NAMALWA (cell line): ENCODE results near the gene CCDC187.

Experiments
- DNase-seq: peaks from one replicate; pipeline ENCODE4 v3.0.0-alpha.2; 2015; ENCODE audit warnings: low spot score

The CCDC187 gene

GRCh38 chr9:136311051-136312008 is 7.4 kb upstream of the CCDC187 start:
- DNase-seq = peak; percentile 63

DNA sequence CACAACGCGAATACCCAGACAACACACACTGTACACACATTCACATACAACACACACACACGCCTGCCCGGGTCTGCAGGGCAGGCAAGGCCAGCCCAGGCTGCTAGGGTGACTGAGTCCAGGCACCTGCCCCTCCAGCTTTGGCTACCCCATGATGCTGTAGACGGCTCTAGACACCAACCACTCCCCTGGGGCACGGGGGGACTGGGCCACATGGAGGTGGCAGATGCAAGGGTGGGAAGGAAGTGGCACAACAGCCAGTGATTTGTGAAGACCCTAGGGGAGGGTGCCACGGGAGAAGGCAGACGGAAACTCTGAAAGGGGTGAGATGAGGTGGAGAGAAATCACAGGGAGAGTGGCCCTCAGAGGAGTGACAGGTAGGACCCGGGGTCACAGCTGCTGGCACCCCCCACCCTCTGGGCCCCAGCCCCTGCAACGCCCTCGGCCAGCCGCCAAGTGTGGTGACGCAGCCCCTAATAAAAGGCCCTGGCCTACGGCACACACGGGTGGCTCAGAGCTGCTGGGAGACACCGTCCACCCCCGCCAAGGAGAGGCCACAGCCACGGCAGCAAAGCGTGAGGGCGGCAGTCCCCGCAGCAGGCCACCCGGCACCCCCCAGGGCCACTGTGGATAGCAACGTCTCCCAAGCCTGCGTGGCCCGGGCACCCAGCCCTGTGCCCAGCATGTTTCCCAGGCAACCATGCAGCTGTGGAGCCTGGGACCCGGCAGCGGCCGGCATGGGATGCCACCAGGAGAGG is 6.6 kb upstream of the CCDC187 start:
- DNase-seq = peak; percentile 82

DNA sequence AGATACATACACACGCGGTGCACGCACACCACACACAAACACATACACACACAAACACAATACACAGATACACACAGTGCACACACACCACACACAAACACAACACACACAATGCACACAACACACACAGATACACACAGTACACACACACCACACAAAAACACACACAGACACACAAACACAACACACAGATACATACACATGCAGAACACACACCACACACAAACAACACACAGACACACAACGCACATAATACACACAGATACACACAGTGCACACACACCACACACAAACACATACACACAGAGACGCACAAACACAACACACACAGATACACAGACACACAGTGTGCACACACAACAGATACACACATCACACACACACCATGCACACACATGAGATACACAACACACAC is 5.9 kb upstream of the CCDC187 start:
- no peak for DNase-seq

DNA sequence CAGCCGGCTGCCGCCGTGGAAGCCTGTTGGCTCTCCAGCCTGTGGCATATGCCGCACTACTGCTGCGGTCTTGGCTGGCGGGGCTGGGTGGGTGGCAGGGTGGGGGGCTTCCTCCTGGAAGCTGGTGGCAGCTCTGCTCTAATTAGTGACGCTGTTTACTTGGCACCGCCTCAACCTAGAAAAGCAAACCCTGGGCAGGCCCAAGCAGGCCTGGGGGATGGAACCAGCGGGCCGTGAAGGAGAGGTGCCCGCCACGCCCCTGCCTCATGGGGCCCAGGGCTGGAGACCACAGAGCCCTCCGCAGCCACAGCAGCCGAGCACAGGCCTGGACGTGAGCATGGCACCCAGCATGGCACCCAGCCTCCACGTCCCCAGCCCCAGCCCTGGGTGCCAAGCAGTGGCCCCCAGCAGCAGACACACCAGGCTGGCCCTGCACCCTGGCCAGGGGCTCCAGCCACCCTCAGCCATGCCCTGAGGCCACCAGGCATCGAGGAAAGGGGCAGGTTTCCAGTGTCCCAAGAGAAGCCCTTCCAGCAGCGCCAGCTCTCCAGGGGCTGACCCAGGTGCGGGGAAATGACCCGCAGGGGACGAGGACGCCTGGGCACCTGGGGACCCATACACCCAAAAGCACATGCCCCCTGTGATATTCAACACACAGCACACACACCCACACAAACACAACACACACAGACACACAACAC is 5.4 kb upstream of the CCDC187 start:
- peak; percentile 73 for DNase-seq

DNA sequence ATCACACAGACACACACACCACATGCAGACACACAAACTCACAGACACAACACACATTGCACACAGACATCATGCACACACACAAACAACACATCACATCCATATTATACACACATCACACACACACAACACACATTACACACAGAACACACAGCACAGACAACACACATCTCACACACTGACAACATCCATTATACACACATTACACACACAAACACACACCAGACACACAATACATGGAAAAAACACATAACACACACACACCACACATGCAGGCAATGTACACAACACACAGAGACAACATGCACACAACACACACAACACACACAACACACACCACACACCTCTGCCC is 4.8 kb upstream of the CCDC187 start:
- DNase-seq = no peak

- no peak for DNase-seq
These were observed 4.3 kb upstream of the CCDC187 start for GRCh38 chr9:136308006-136308701.

GRCh38 chr9:136307215-136307750 is 3.4 kb upstream of the CCDC187 start:
- no peak for DNase-seq

DNA sequence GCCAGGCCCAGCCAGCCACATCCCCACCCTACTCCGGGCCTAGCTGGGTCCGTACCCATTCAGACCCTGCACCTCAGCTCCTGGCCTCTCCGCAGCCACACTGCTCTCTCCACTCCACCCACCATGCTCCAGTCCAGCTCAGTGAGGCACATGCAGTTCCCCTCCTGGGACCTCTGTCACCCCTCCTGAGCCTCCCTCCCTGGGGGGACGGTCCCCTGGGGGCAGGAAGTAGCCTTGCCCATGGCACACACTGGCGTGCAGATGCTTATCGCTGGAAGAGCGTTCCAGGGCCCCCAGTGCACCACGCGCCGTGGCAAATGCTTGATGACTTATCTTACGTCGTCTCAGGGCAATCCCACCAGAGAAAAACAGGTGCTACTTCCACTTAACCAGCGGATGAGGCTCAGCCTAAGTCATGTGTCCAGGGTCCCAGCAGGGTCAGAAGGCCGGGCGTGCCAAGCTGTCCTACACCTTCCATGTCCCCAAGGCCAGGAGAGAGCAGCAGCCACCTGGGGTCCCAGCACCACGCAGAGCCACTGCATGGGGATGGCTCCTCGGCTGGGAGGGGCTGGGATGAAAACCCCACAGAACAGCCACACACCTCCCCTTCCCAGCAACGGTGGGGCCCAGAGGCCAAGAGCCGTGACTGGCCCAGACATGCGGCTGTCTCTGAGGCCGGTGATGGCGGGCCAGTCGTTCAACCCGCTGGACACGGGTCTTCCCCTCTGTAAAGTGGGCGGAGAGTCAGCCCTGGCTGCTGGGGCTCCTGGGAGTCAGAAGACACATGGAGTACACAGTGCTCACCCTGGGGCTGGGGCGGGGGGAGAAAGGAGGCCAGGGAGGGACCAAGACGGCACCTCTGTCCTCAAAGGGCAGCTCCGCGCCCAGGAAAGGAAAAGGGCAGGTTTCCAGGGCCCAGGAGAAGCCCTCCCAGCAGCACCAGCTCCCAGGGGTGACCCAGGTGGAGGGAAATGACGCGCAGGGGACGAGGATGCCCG is 2.6 kb upstream of the CCDC187 start:
- peak; percentile 65 for DNase-seq

- DNase-seq = no peak
These were observed 1.9 kb upstream of the CCDC187 start for GRCh38 chr9:136305804-136306203.

DNA sequence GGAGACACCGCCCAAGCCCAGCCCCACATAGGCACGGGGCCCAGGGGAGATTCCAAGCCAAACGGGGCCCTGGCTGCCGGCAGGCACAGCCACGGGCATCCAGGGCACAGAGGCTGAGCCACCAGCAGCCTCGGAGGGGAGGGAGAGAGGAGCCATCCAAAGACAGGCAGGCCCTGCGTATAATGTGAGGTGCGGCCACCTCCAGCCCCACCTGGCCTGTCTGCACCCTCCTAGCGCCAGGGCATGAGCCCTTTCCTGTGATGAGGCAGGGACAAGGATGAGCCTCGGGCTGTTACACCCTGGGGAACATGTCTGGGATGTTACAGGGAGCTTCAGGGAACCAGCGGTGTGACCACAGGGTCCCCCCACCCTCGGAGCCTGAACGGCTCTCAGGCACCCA is 1.1 kb upstream of the CCDC187 start:
- DNase-seq = no peak

- no peak for DNase-seq
These were observed 562 bp upstream of the CCDC187 start for GRCh38 chr9:136304456-136304855.

DNA sequence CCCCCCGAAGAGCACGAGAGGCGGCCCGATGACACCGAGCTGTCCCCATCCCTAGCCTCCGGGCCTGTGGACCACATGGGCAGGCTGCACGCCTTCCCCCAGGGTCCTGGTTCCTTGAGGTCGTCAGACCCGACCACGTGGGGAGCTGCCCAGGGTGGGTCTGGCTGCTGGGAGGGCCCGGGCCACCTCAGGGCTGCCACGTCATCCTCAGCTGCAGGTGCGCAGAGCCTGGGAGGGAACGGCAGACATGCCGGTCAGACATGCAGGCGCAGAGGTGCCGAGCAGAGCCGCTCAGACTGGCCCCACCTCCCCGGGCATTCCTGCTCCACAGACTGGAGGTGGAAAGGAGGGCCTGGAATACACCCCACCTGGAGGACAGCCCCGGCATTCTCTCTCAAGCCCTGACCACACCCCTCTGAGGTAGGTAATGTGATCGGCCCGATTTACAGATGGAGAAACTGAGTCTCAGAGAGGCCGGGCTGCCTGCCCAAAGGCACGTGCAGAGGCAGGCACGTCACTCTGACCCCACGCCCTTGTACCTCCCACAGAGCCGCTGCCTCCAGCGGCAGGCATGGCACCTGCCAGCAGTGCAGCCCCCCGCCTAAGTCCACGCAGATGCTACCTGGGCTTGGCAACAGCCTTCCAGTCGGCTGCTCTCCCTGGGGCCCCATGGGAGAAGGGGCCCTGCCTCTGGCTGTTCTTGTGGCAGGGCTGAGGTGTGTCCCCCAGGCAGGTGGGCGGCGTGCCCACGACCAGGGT is 649 bp downstream of the CCDC187 start:
- no peak for DNase-seq

- DNase-seq = no peak
These were observed 1.4 kb downstream of the CCDC187 start for GRCh38 chr9:136302527-136302926.

GRCh38 chr9:136300866-136301265 is 3.0 kb downstream of the CCDC187 start:
- no peak for DNase-seq

- DNase-seq = no peak
These were observed 3.8 kb downstream of the CCDC187 start for GRCh38 chr9:136300016-136300545.

- DNase-seq = no peak
These were observed 4.4 kb downstream of the CCDC187 start for GRCh38 chr9:136299541-136299940.

DNA sequence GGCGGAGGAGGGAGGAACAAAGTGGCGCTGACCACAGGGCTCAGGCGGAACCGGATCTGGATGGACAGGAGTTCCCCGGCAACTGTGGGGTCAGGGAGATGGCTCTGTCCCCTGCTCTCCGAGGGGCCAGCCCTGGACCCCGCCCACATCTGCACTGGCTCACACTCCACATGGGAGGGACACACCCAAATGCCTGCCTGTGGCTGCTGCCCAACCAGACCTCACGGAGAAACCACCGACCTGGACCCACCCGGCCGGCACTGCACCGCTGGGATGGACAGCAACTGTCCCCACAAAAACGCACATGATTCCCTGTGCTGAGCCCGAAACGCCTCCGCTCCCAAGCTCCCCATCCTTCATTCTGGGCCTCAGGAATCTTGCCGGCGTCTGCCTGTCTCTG is 4.8 kb downstream of the CCDC187 start:
- no peak for DNase-seq

GRCh38 chr9:136297766-136298735 is 5.8 kb downstream of the CCDC187 start:
- no peak for DNase-seq
